Thyroid gland (tissue), 4 donors: ENCODE data around the gene PCGF3.

Source experiments
- CTCF ChIP-seq, 6 experiments: fragments of 200-600 bp in 3 of 6; fragments of 450-650 bp in 3 of 6; sonication (generic) in 3 of 6; IDR thresholded peaks; one replicate each; pipeline ENCODE4 v1.5.1; 2016 to 2019; ENCODE audit warnings: antibody characterized with exemption in 6 of 6, mild to moderate bottlenecking in 2 of 6, inconsistent platforms in 1 of 6, moderate library complexity in 1 of 6
- POLR2A ChIP-seq, 2 donors: fragments of 450-650 bp; IDR thresholded peaks; one replicate each; pipeline ENCODE4 v1.6.1; 2017; ENCODE audit warnings: antibody characterized with exemption in 2 of 2, mild to moderate bottlenecking in 2 of 2, moderate library complexity in 1 of 2

GRCh38 chr4:709348-709747, 3.7 kb downstream of the PCGF3 start:
- TF ChIP-seq CTCF (IDR thresholded peaks at IDR 0.05) (no peak), POLR2A (IDR thresholded peaks at IDR 0.05) (no peak)
